Measurements from ENCODE around the gene LMTK2.
"Not testable (repeated sequence)": the region's sequence is repeated elsewhere in the genome, so short reads cannot be mapped to it uniquely, and the experiment has no call there.

The LMTK2 gene

DNA sequence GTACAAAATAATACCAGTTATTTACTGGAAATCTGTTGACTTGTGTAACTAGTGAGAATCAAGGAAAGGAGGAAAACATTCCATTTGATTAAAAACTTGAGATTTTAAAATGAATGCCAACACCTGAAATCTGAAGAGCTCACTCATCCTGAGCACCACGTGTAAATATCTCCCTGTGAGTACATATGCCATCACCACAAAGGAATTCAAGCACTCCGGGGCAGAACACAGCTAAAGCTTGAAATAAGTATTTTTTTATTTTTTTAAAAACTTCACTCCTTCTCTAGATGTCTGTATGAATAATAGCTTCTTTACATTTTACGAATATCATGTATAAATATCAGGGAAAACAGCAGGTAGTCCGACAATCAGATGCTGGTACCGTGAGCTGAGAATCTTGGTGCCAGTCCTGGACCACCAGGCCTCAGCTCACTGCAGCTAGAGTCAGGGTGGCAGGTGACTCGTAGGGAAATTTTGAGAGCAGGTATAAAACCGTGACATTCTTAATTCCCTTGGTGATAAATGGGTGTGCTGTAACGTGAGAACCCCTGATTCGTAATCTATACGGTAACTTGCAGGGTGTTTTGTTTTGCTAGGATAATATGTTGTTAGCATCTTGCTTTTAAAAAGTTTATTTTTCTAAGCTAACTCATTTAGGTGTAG is 12.7 kb downstream of the LMTK2 start:
- no peaks in the 10 kb centered on the region for H3K27me3 Mint-ChIP-seq (ENCODE audit: low read depth)
- peaks cover 2% of the 10 kb centered on the region for H3K4me1 Mint-ChIP-seq (ENCODE audit: low read depth)
- no peaks in the 10 kb centered on the region for H3K9me3 Mint-ChIP-seq
- no peak overlapping the region for H3K27ac Mint-ChIP-seq
- peaks cover 3% of the 10 kb centered on the region for H3K36me3 Mint-ChIP-seq (ENCODE audit: low read depth)
- H3K4me3 Mint-ChIP-seq = no peak overlapping the region

DNA sequence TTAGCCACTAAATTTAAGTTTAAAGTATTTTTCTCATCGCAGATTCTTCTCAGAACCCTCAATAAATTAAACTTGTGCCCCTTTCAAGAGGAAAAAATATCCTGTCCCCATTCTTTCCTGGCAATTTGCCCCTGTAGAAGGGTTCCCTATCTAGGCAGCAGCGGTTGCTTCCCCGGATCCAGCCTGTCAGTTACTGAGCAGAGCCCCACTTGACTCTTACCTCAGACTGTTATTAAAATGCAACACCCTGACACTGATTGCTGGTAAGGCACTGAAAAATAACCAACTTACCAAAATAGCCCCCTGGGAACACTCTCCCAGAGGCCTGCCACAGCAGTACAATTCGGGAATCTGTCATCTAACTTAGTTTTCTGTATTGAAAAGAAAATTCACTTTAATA is 13.9 kb downstream of the LMTK2 start:
- H3K27ac Mint-ChIP-seq = no peak overlapping the region
- H3K4me3 Mint-ChIP-seq = no peak overlapping the region
- H3K9me3 Mint-ChIP-seq = no peaks in the 10 kb centered on the region
- H3K27me3 Mint-ChIP-seq (ENCODE audit: low read depth) = no peaks in the 10 kb centered on the region
- H3K36me3 Mint-ChIP-seq (ENCODE audit: low read depth) = no peaks in the 10 kb centered on the region
- peaks cover 2% of the 10 kb centered on the region for H3K4me1 Mint-ChIP-seq (ENCODE audit: low read depth)

DNA sequence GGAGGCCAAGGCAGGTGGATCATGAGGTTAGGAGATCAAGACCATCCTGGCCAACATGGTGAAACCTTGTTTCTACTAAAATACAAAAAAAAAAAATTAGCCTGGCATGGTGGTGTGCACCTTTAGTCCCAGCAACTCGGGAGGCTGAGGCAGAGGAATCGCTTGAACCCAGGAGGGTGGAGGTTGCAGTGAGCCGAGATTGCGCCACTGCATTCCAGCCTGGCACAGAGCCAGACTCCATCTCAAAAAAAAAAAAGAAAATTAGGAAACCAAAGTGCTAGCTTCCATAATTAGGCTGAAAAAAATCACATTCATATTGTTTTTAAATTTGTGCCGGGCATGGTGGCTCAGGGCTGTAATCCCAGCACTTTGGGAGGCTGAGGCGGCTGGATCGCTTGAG is 14.7 kb downstream of the LMTK2 start:
- not testable (repeated sequence) for H3K4me3 Mint-ChIP-seq; H3K9me3 Mint-ChIP-seq; H3K27me3 Mint-ChIP-seq (ENCODE audit: low read depth); H3K36me3 Mint-ChIP-seq (ENCODE audit: low read depth); H3K27ac Mint-ChIP-seq; H3K4me1 Mint-ChIP-seq (ENCODE audit: low read depth)

DNA sequence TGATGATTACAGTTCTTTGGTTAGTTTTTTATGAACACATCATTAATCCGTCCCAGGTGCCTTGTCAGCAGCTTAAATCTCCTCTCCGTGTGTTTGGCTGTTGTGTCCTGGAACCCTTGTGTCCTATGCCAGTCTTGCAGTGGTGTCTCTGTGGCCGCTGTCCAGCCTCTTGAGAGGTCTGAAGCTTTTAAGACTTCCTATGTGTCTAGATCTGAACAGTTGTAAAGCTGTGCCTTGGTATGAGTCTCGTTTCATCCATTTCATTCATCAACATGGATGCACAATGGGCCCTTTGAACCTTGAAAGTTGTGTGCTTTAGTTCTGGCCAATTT is 16.7 kb downstream of the LMTK2 start:
- H3K4me3 Mint-ChIP-seq = no peak overlapping the region
- H3K9me3 Mint-ChIP-seq = no peaks in the 10 kb centered on the region
- no peaks in the 10 kb centered on the region for H3K27me3 Mint-ChIP-seq (ENCODE audit: low read depth)
- peaks cover 2% of the 10 kb centered on the region for H3K36me3 Mint-ChIP-seq (ENCODE audit: low read depth)
- H3K27ac Mint-ChIP-seq = no peak overlapping the region
- peaks cover 1% of the 10 kb centered on the region for H3K4me1 Mint-ChIP-seq (ENCODE audit: low read depth)

DNA sequence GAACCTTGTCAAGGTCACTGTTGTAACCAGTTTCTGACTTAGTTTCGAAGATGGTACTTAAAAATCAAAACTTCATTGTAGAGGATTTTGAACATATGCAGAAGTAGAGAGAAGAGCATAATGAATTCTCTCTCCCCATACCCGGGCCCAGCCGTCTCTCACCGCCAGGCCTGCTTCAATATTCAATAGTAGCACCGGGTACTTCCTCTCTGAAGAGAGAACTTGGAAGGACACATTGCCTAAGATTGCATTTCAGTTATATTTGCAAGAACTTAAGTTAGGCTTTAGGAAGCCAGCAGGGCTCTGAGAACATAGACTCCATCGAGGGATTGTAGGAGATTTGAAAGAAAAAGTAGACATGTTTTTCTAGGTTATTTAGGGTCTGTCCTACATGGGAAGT is 19.1 kb downstream of the LMTK2 start:
- Mint-ChIP-seq H3K4me1 (ENCODE audit: low read depth) (peaks cover 4% of the 10 kb centered on the region), H3K27ac (no peak overlapping the region), H3K4me3 (no peak overlapping the region), H3K36me3 (ENCODE audit: low read depth) (peaks cover 2% of the 10 kb centered on the region), H3K27me3 (ENCODE audit: low read depth) (no peaks in the 10 kb centered on the region), H3K9me3 (no peaks in the 10 kb centered on the region)

DNA sequence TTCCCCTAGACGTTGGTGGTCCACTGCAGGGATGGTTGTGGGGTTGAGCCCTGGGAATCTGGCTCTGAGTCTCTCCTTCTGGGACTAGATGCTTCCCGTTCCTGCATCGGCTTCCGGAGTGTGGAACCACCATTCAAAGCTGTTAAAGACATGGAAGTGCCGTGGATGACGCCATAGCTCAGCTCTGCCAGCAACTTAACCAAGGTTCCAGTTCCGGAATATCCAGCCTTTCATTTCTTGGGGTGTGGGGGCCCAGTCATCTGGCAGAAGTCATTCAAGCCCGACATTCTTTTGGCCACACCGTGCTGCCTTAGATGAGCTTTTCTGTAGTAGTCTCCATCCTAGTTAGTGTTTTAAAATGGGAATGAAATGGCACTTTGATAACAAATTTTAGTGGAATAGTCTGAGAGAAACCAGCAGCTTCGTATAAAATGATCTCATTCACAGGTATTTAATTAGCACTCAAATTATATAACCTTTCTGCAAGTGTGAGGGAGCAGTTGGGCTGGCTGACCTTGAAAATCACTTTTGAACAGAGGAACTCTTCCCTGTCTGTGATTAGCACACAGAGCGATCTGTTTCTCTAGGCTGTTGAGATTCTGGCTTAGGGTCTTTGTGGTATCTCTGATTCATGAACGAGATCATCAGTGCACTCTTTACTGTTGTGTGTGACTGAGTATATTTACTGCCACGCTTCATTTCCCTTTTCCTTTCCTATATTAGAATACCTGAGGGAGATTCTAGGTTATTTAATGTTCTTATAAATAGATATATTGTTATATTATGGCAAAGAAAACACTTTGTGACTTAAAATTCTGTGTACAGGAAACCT is 19.9 kb downstream of the LMTK2 start:
- Mint-ChIP-seq H3K4me3 (no peak overlapping the region), H3K4me1 (ENCODE audit: low read depth) (peaks cover 11% of the 10 kb centered on the region), H3K27me3 (ENCODE audit: low read depth) (no peaks in the 10 kb centered on the region), H3K36me3 (ENCODE audit: low read depth) (peaks cover 2% of the 10 kb centered on the region), H3K9me3 (no peaks in the 10 kb centered on the region), H3K27ac (no peak overlapping the region)

DNA sequence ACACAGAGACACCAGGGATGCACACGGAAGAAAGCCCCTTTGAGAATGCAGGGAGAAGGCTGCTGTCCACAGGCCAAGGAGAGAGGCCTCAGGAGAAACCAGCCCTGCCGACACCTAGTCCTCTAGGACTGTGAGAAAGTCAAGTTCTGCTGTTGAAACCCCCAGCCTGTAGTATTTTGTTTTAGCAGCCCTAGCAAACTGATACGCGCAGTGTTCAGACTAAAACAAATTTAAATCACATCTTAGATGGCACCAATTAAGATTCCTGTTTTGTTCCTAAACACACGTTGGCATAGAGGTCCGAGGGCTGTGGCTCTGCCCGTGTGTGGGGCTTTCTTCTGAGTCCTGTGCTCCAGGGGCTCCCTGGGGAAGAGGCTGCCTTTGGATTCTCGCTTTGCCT is 21.7 kb downstream of the LMTK2 start:
- no peak overlapping the region for H3K4me3 Mint-ChIP-seq
- H3K27me3 Mint-ChIP-seq (ENCODE audit: low read depth) = peaks cover 4% of the 10 kb centered on the region
- peaks cover 26% of the 10 kb centered on the region for H3K4me1 Mint-ChIP-seq (ENCODE audit: low read depth)

DNA sequence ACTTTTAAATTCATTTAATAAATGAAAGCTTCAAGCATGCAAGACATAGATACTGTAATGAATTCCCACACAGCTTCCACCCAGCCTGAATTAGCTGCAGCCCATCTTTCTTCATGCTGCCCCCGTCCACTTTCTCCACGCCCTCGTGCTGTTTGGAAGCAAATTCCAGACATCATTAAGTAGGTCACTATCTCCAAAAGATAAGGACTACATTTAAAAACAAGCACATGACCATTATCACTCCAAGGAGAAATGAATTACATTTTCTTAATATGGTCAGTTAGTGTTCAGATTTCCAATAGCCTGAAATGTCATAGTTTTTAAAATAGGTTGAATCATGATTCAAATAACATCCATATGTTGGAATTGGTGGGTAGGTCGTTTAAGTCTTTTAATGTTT is 24.3 kb downstream of the LMTK2 start:
- Mint-ChIP-seq H3K27me3 (ENCODE audit: low read depth) (peaks cover 7% of the 10 kb centered on the region), H3K4me1 (ENCODE audit: low read depth) (peaks cover 31% of the 10 kb centered on the region), H3K27ac (no peak overlapping the region), H3K9me3 (no peaks in the 10 kb centered on the region), H3K4me3 (no peak overlapping the region), H3K36me3 (ENCODE audit: low read depth) (peaks cover 2% of the 10 kb centered on the region)

More for the DNA sequence above, 21.7 kb downstream of the LMTK2 start:
- no peaks in the 10 kb centered on the region for H3K9me3 Mint-ChIP-seq
- H3K36me3 Mint-ChIP-seq (ENCODE audit: low read depth) = peaks cover 2% of the 10 kb centered on the region
- H3K27ac Mint-ChIP-seq = no peak overlapping the region

DNA sequence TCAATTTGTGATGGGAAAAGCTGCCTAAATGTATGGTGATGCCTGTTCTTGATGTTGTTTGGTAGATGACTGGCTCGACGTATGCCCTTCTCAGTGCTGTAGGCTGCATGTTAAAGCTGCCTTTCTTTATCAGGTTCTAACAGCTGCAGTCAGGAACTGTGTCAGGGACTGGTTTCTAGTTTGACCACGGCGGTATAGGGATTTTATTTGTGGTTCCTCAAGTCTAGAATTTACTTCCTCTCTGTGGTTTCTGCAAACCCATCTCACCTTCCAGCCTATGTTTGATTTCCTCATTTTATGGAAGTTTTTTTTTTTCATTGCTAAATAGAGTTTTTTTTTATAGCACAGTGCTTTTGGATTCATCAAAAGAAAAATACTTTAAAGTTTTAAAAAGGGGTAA is 26.5 kb downstream of the LMTK2 start:
- peaks cover 31% of the 10 kb centered on the region for H3K4me1 Mint-ChIP-seq (ENCODE audit: low read depth)
- H3K36me3 Mint-ChIP-seq (ENCODE audit: low read depth) = no peaks in the 10 kb centered on the region
- peak overlapping the region; percentile 43 for H3K27ac Mint-ChIP-seq
- H3K27me3 Mint-ChIP-seq (ENCODE audit: low read depth) = peaks cover 7% of the 10 kb centered on the region
- H3K9me3 Mint-ChIP-seq = no peaks in the 10 kb centered on the region
- peak overlapping the region; percentile 54 for H3K4me3 Mint-ChIP-seq

DNA sequence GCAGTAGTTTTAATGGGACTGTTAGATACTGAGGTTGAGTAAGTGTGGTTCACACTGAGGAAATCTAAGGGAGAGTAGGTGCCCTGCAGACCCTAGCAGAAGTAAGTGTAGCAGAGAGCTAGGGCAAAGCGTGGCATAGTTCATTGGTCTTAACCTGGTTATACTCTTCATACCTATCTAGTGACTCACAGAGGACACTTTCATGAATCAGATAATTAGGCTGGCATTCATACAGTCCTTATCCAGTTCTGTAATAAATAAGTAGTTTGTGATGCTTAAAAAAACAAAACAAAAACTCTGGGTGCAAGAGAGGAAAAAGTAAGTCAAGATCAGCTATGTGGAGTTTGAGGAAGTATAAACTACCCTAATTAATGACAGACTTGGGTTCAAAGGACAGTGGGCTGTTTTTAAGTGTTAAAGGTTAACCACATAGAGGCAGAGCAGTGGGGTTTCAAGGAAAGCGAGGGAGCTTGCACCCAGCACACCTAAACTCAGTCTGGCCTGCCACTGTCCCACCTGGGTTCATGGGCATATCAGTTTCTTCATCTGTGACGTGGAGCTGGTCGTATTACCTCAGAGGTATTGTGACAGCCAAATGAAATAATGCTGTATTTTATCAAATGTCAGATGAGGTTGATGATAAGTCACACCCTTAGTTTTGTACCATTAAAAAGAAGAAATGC is 27.1 kb downstream of the LMTK2 start:
- no peak overlapping the region for H3K27ac Mint-ChIP-seq
- no peaks in the 10 kb centered on the region for H3K36me3 Mint-ChIP-seq (ENCODE audit: low read depth)
- peaks cover 7% of the 10 kb centered on the region for H3K27me3 Mint-ChIP-seq (ENCODE audit: low read depth)
- no peaks in the 10 kb centered on the region for H3K9me3 Mint-ChIP-seq
- H3K4me1 Mint-ChIP-seq (ENCODE audit: low read depth) = peaks cover 31% of the 10 kb centered on the region
- no peak overlapping the region for H3K4me3 Mint-ChIP-seq

DNA sequence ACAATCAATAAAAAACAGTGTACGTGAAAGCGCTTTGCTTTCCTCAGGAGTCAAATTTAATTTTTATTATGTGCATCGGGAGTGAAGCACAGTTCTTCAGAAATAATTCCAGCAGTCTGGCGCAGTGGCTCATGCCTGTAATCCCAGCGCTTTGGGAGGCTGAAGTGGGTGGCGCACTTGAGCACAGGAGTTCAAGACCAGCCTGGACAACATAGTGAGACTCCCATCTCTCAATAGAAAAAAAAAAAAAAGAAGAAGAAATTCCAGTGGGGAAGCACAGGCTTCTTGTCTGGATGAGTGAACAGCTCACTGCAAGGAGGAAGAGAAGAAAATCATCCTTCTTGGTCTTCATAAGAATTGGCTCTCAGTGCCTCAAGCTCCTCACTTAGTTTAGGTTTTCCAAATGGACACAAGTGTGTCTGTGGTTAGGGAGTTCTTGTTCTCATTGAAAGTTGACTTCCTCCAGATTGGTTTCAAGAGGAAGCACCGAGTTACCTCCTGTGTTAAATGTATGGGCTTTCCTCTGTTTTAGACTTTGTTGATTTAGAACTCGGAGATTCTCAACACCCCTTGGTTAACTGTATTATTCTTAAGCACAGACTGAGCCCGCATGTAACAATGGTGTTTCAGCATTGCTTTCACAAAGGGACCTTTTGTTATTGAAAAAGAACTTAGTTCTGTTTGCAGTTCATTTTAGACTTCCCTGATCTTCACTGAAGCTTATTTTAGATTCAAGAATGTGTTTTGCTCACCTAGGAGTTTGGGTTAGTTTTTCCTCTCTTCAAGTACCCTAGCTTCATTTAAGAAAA is 28.0 kb downstream of the LMTK2 start:
- no peaks in the 10 kb centered on the region for H3K36me3 Mint-ChIP-seq (ENCODE audit: low read depth)
- no peaks in the 10 kb centered on the region for H3K9me3 Mint-ChIP-seq
- no peak overlapping the region for H3K4me3 Mint-ChIP-seq
- H3K27me3 Mint-ChIP-seq (ENCODE audit: low read depth) = peaks cover 7% of the 10 kb centered on the region
- H3K27ac Mint-ChIP-seq = no peak overlapping the region
- peaks cover 35% of the 10 kb centered on the region for H3K4me1 Mint-ChIP-seq (ENCODE audit: low read depth)

DNA sequence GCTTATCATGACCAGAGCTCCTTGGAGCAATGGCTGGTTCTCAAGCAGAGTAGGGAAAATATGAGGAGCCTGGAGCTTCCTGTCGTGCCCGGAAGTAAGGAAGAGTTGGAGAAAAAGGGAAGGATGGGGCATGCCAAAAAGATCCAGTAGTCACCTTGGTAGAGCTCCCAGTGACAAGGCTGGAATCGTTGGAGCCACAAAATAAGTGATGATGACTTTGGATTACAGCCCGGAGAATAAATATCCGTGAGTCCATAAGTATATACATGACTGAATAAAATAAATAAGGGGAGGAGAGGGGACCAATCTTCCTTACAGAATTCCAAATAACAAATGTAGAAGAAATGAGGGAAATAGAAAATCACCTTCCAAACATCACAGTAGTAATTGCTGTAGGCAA is 29.3 kb downstream of the LMTK2 start:
- no peak overlapping the region for H3K27ac Mint-ChIP-seq
- no peaks in the 10 kb centered on the region for H3K9me3 Mint-ChIP-seq
- H3K36me3 Mint-ChIP-seq (ENCODE audit: low read depth) = no peaks in the 10 kb centered on the region
- H3K4me3 Mint-ChIP-seq = no peak overlapping the region
- peaks cover 7% of the 10 kb centered on the region for H3K27me3 Mint-ChIP-seq (ENCODE audit: low read depth)
- peaks cover 33% of the 10 kb centered on the region for H3K4me1 Mint-ChIP-seq (ENCODE audit: low read depth)

DNA sequence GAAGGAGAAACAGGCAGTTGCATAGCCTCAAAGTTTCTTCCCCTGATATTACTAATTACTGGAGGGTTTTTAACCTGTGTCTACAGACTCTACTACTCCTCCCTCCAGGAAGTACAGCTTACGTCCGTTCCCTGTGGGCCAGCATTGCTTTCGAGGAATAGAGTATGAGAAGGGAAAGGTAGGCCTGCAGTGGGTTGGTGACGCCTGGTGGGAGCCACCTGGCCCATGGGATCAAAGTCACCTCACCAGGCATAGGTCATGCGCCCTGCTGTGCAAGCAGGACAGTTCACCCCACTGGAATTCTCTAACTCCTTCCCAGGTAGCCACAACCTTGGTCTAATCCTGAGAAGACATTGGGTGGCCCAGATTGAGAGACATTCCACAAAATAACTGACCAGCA is 29.8 kb downstream of the LMTK2 start:
- Mint-ChIP-seq H3K9me3 (no peaks in the 10 kb centered on the region), H3K36me3 (ENCODE audit: low read depth) (no peaks in the 10 kb centered on the region), H3K27me3 (ENCODE audit: low read depth) (peaks cover 7% of the 10 kb centered on the region), H3K27ac (no peak overlapping the region), H3K4me3 (no peak overlapping the region), H3K4me1 (ENCODE audit: low read depth) (peaks cover 29% of the 10 kb centered on the region)

DNA sequence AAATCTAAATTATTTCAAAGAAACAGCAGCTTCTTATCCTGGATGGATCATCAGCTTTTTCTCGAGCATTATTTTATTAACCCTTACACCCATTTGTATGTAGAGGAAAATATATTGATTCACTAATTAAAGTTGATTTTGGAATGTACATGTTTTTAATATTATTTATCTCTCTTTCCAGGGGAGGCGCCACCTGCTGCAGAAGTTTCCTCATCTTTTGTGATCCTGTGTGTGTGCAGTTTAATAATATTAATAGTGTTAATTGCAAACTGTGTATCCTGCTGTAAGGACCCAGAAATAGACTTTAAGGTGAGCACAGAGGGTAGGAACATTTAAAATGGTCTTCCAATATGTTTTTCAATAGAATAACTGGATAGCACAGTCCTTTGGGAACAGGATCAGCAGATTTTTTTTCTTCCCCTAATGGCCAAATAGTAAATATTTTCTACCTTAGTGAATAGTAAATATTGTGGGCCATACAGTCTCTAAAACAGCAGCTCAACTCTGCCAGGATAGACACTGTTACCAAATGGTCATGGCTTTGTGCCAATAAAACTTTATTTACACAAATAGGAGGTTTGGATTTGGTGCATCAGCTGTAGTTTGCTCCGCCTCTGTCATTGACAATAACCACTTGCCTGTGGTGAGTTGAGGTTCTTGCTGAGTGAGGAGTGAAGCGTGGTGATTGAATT is 30.6 kb downstream of the LMTK2 start:
- H3K9me3 Mint-ChIP-seq = no peaks in the 10 kb centered on the region
- H3K4me3 Mint-ChIP-seq = no peak overlapping the region
- peaks cover 20% of the 10 kb centered on the region for H3K4me1 Mint-ChIP-seq (ENCODE audit: low read depth)
- no peak overlapping the region for H3K27ac Mint-ChIP-seq
- peaks cover 7% of the 10 kb centered on the region for H3K27me3 Mint-ChIP-seq (ENCODE audit: low read depth)
- H3K36me3 Mint-ChIP-seq (ENCODE audit: low read depth) = peaks cover 4% of the 10 kb centered on the region
